ENCODE data around the gene UROS. TPM values are rescaled to one million over a fixed set of nuclear protein-coding genes. Genes with fewer than 3 reads are reported as not detected.

The UROS gene
- total and polyA plus RNA-seq, 4 donors, result 24.9 to 157 (median 37.9) TPM

GRCh38 chr10:125782054-125782453 lies 41.0 kb downstream of the UROS start:
- Histone ChIP-seq H3K27ac (ENCODE audit: low read depth in 1 of 2, low read length in 2 of 2) (no peak overlapping the region), H3K9me3 (ENCODE audit: control insufficient read depth in 4 of 4, low read length in 3 of 4) (no peaks in the 10 kb centered on the region), H3K27me3 (ENCODE audit: control insufficient read depth in 4 of 4, insufficient read depth in 4 of 4, low read length in 3 of 4) (no peaks in the 10 kb centered on the region), H3K4me1 (ENCODE audit: control insufficient read depth in 4 of 4, insufficient read depth in 4 of 4, low read length in 3 of 4) (no peaks in the 10 kb centered on the region), H3K36me3 (ENCODE audit: control insufficient read depth in 4 of 4, insufficient read depth in 3 of 4, low read depth in 1 of 4, low read length in 3 of 4) (peaks cover 0 to 3% (median 1%) of the 10 kb centered on the region in 4 donors), H3K4me3 (ENCODE audit: low read depth in 1 of 3, low read length in 3 of 3) (no peak overlapping the region), H3K9ac (ENCODE audit: low read depth in 1 of 2, low read length in 2 of 2) (no peak overlapping the region)
- TF ChIP-seq TAF1 (conservative IDR thresholded peaks at IDR 0.05) (no peak), RXRA (IDR thresholded peaks at IDR 0.05) (no peak), ATF3 (IDR thresholded peaks at IDR 0.05) (no peak), GABPA (IDR thresholded peaks at IDR 0.05 in 1 of 2, conservative IDR thresholded peaks at IDR 0.05 in 1 of 2) (no peak), CTCF (IDR thresholded peaks at IDR 0.05; ENCODE audit: low read depth, low read length, missing input control) (no peak), YY1 (IDR thresholded peaks at IDR 0.05) (no peak), ZBTB33 (IDR thresholded peaks at IDR 0.05) (no peak), RAD21 (IDR thresholded peaks at IDR 0.05) (no peak), SP1 (IDR thresholded peaks at IDR 0.05) (no peak), FOXA1 (IDR thresholded peaks at IDR 0.05) (no peak), EGR1 (IDR thresholded peaks at IDR 0.05; ENCODE audit: low read depth in 2 of 2) (no peak), REST (IDR thresholded peaks at IDR 0.05) (no peak), FOXA2 (IDR thresholded peaks at IDR 0.05) (no peak), MAX (IDR thresholded peaks at IDR 0.05) (no peak), HNF4A (conservative IDR thresholded peaks at IDR 0.05) (no peak), NR2F2 (IDR thresholded peaks at IDR 0.05) (no peak), JUND (IDR thresholded peaks at IDR 0.05) (no peak)
- 88% methylated on average over 11 of the region's 11 CpGs for WGBS
- DNase-seq (ENCODE audit: low spot score), result no peak

GRCh38 chr10:125781374-125781773 lies 41.7 kb downstream of the UROS start:
- H3K4me1 ChIP-seq (ENCODE audit: control insufficient read depth in 4 of 4, insufficient read depth in 4 of 4, low read length in 3 of 4), result no peaks in the 10 kb centered on the region
- H3K9ac ChIP-seq (ENCODE audit: low read depth in 1 of 2, low read length in 2 of 2), result no peak overlapping the region
- H3K4me3 ChIP-seq (ENCODE audit: low read depth in 1 of 3, low read length in 3 of 3), result no peak overlapping the region
- DNase-seq (ENCODE audit: low spot score), result no peak
- 95% methylated on average over 8 of the region's 8 CpGs for WGBS
- no peak overlapping the region for H3K27ac ChIP-seq (ENCODE audit: low read depth in 1 of 2, low read length in 2 of 2)
- H3K36me3 ChIP-seq (ENCODE audit: control insufficient read depth in 4 of 4, insufficient read depth in 3 of 4, low read depth in 1 of 4, low read length in 3 of 4), result peaks cover 0 to 2% (median 0%) of the 10 kb centered on the region in 4 donors
- no peaks in the 10 kb centered on the region for H3K27me3 ChIP-seq (ENCODE audit: control insufficient read depth in 4 of 4, insufficient read depth in 4 of 4, low read length in 3 of 4)
- no peaks in the 10 kb centered on the region for H3K9me3 ChIP-seq (ENCODE audit: control insufficient read depth in 4 of 4, low read length in 3 of 4)
- no peak for TF ChIP-seq CTCF (IDR thresholded peaks at IDR 0.05; ENCODE audit: low read depth, low read length, missing input control)
- no peak for TF ChIP-seq MAX (IDR thresholded peaks at IDR 0.05)
- no peak for TF ChIP-seq SP1 (IDR thresholded peaks at IDR 0.05)
- no peak for TF ChIP-seq NR2F2 (IDR thresholded peaks at IDR 0.05)
- no peak for TF ChIP-seq YY1 (IDR thresholded peaks at IDR 0.05)
- no peak for TF ChIP-seq HNF4G (IDR thresholded peaks at IDR 0.05)
- no peak for TF ChIP-seq ATF3 (IDR thresholded peaks at IDR 0.05)
- TF ChIP-seq RAD21 (IDR thresholded peaks at IDR 0.05), result no peak
- no peak for TF ChIP-seq JUND (IDR thresholded peaks at IDR 0.05)
- TF ChIP-seq GABPA (IDR thresholded peaks at IDR 0.05 in 1 of 2, conservative IDR thresholded peaks at IDR 0.05 in 1 of 2), result no peak
